ENCODE measurements around the gene FAM47E. TPM values are rescaled to one million over a fixed set of nuclear protein-coding genes. Genes with fewer than 3 reads are reported as not detected.

FAM47E gene
- total and polyA plus RNA-seq, 9 of the 15 experiments (the other 6 are each of a cell fraction or from before 2014, with no cell fraction given): 3.7 to 15.6 (median 6.4) TPM

DNA sequence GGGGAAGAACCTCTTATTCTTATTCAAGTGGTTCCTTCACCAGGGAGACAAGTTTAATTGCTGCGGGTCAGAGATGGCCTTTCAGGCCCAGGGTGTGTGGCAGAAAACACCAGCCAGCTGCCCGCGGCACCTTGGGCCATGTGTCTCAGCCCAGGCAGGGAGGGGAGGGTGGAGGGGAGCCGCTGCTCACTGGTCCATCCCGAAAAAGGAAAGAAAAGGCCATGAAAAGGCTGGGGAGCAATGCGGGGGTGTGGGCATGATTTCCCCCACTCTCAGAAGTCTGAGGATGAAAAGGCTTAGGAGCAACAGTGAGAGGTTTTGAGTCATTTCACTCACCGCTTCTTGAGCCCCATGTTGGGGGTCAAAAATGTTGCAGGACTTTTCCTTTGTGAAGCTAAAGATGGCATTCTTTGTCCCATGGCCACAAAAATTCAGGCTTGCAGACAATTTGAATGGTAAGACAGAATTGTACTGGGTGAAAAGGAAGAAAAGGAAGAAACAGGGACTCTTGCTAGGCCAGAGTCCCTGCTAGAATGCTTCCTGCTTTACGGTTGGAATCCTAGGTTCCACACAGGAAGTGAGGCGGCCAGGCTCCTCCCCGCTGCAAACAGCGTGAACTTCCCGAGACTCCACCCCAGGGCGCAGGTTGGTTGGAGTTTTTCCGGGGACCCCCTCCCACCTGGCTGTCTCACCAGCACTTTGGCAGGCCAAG, 17.4 kb upstream of the FAM47E start (continued):
- no peak for TF ChIP-seq NCOA6 (IDR thresholded peaks at IDR 0.05)
- TF ChIP-seq HCFC1 (IDR thresholded peaks at IDR 0.05; ENCODE audit: low read depth, low read length): no peak
- peak; percentile 69 for TF ChIP-seq EP400 (IDR thresholded peaks at IDR 0.05)
- TF ChIP-seq JUND (IDR thresholded peaks at IDR 0.05; ENCODE audit: borderline replicate concordance, low read depth, low read length): no peak
- TF ChIP-seq JUND (tag; IDR thresholded peaks at IDR 0.05; ENCODE audit: borderline replicate concordance, low read depth, low read length): no peak
- TF ChIP-seq, protein P1, sequence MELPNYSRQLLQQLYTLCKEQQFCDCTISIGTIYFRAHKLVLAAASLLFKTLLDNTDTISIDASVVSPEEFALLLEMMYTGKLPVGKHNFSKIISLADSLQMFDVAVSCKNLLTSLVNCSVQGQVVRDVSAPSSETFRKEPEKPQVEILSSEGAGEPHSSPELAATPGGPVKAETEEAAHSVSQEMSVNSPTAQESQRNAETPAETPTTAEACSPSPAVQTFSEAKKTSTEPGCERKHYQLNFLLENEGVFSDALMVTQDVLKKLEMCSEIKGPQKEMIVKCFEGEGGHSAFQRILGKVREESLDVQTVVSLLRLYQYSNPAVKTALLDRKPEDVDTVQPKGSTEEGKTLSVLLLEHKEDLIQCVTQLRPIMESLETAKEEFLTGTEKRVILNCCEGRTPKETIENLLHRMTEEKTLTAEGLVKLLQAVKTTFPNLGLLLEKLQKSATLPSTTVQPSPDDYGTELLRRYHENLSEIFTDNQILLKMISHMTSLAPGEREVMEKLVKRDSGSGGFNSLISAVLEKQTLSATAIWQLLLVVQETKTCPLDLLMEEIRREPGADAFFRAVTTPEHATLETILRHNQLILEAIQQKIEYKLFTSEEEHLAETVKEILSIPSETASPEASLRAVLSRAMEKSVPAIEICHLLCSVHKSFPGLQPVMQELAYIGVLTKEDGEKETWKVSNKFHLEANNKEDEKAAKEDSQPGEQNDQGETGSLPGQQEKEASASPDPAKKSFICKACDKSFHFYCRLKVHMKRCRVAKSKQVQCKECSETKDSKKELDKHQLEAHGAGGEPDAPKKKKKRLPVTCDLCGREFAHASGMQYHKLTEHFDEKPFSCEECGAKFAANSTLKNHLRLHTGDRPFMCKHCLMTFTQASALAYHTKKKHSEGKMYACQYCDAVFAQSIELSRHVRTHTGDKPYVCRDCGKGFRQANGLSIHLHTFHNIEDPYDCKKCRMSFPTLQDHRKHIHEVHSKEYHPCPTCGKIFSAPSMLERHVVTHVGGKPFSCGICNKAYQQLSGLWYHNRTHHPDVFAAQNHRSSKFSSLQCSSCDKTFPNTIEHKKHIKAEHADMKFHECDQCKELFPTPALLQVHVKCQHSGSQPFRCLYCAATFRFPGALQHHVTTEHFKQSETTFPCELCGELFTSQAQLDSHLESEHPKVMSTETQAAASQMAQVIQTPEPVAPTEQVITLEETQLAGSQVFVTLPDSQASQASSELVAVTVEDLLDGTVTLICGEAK (IDR thresholded peaks at IDR 0.05): peak; percentile 71
- TF ChIP-seq, protein P1 (CRISPR knock-in tag; IDR thresholded peaks at IDR 0.05): no peak
- TF ChIP-seq MAFG (tag; conservative IDR thresholded peaks at IDR 0.05): no peak
- no peak for TF ChIP-seq MTA1 (IDR thresholded peaks at IDR 0.05; ENCODE audit: borderline replicate concordance)
- no peak for TF ChIP-seq TBP (optimal IDR thresholded peaks at IDR 0.05; ENCODE audit: low read depth, low read length)
- no peak; the same call in 1 of the 2 replicates for TF ChIP-seq NR2C1 (IDR thresholded peaks at IDR 0.05)
- no peak; the same call in 1 of the 2 replicates for TF ChIP-seq NR2C1 (tag; IDR thresholded peaks at IDR 0.05)
- TF ChIP-seq NR2C2 (CRISPR knock-in tag; IDR thresholded peaks at IDR 0.05): no peak
- TF ChIP-seq NR2C2 (tag; IDR thresholded peaks at IDR 0.05): peak; percentile 51; the same call in 1 of the 2 replicates
- no peak for TF ChIP-seq HMG20A (CRISPR knock-in tag; conservative IDR thresholded peaks at IDR 0.05)
- TF ChIP-seq PML (IDR thresholded peaks at IDR 0.05; ENCODE audit: low read length): peak; percentile 61; the same call in 1 of the 2 replicates
- TF ChIP-seq ZNF445 (CRISPR knock-in tag; IDR thresholded peaks at IDR 0.05; ENCODE audit: low read depth): no peak
